Esophagus muscularis mucosa (tissue), 3 donors: ENCODE results near the gene IST1.

ENCODE experiments used
- POLR2A ChIP-seq: fragments of 450-650 bp; IDR thresholded peaks from one replicate; pipeline ENCODE4 v1.6.1; 2017; ENCODE audit warnings: antibody characterized with exemption, moderate library complexity, mild to moderate bottlenecking, low read depth
- TF ChIP-seq, protein P1 (sequence below), 3 experiments: fragments of 200-600 bp in 2 of 3; fragments of 450-650 bp in 1 of 3; sonication (generic) in 2 of 3; IDR thresholded peaks; one replicate each; pipeline ENCODE4 v1.5.1; 2017 to 2019; ENCODE audit warnings: antibody characterized with exemption in 3 of 3, mild to moderate bottlenecking in 2 of 3, moderate library complexity in 1 of 3

DNA sequence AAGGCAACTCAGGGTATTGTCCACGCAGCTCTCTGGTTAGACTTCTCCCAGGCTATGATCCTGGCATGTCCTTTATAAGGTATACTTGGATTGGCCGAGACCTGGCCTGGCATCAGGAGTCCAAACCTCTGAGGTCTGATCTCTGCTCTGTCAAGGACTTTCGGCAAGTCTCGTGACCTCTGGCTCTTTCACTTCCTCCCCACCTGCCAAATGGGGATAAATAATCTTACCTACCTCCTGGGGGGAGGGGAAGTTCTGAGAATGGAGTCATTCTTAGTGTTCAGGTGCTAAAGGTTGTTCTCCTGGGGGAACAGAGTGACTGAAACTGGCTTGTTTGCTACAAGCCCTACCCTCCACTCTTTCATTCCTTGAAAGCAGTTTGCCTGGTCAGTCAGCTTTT, 41.9 kb upstream of the IST1 start:
- no peak for TF ChIP-seq POLR2A
- TF ChIP-seq, protein P1, sequence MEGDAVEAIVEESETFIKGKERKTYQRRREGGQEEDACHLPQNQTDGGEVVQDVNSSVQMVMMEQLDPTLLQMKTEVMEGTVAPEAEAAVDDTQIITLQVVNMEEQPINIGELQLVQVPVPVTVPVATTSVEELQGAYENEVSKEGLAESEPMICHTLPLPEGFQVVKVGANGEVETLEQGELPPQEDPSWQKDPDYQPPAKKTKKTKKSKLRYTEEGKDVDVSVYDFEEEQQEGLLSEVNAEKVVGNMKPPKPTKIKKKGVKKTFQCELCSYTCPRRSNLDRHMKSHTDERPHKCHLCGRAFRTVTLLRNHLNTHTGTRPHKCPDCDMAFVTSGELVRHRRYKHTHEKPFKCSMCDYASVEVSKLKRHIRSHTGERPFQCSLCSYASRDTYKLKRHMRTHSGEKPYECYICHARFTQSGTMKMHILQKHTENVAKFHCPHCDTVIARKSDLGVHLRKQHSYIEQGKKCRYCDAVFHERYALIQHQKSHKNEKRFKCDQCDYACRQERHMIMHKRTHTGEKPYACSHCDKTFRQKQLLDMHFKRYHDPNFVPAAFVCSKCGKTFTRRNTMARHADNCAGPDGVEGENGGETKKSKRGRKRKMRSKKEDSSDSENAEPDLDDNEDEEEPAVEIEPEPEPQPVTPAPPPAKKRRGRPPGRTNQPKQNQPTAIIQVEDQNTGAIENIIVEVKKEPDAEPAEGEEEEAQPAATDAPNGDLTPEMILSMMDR (IDR thresholded peaks at IDR 0.05) = no peak
